NOMO-1 treated with dmso at 0.1 percent for 144 hours (cell line): Measurements from ENCODE around the gene ROR1.

Experiments
- DNase-seq: peaks from one replicate; lab custom pipeline; 2025; ENCODE audit not compliant: unreplicated experiment; lab: John Stamatoyannopoulos, UW

Gene ROR1

DNA sequence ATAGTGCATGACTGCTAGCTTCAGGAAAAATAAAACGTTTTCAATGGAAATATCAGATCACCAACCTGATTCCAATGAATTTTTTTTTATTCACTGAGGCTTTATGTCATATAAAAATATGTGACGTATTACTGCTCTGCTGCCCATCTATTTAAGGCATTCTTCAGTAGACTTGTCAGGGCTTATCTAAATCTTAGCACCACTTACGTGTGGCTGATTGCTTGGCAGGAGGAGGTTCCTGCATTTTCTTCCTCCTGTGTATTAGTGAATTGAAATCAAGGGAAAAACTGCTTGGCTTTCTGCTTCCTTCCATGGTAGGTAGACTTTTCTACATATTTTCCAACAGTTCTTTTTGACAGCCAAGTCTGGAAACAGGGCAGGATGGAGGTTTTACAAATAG, 80.3 kb downstream of the ROR1 start:
- DNase-seq, result no peak

DNA sequence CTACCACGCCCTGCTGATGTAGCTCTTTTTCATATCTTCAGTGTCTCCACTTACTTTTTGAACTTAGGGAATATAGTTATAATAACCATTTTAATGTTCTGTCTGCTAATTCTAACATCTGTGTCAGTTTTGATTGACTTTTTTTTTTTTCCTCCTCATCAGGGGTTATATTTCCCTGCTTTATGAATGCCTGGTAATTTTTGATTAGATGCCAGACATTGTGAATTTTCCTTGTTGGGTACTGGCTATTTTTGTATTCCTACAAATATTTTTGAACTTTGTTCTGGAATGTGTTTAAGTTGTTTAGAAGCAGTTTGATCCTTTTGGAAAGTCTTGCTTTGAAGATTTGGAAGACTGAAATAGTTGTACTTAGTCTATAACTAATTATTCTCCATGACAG, 82.1 kb downstream of the ROR1 start:
- no peak for DNase-seq

DNA sequence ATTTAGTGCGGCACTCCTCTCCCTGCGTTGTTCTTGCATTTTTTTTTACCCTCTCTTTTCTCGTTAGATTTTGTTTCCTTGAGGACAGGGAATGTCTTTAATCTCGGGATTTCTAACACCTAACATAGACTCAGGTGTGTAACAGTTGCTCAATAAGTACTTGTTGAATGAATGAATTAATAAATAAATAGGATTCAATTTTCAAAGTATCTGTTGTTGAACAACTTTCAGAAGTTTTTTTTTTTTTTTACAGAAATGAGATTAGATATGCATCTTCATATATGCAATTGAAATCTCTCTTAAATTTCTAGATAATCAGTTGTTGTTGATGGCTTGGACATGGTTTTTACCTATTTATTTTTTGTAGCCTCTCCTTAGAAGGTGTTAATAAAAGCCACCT, 83.1 kb downstream of the ROR1 start:
- DNase-seq, result no peak

DNA sequence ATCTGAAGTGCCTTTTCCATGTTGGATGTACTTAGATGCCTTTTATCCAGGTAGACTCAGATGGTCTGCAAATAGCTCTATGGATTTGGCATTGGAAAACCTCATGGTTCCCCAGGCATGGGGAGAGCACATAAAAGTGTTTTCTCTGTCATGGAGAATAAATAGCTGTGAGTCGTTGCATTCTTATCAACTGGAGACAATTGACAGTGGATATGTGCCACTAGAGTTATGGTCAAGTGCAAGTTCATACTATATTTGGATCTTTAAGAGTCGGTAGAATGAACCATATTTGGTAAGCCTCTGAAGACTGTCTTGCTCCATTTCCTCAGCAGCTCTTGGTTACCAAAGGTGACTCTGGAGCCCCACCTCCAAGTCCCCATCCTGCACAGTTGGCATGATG, 83.7 kb downstream of the ROR1 start:
- DNase-seq, result no peak

DNA sequence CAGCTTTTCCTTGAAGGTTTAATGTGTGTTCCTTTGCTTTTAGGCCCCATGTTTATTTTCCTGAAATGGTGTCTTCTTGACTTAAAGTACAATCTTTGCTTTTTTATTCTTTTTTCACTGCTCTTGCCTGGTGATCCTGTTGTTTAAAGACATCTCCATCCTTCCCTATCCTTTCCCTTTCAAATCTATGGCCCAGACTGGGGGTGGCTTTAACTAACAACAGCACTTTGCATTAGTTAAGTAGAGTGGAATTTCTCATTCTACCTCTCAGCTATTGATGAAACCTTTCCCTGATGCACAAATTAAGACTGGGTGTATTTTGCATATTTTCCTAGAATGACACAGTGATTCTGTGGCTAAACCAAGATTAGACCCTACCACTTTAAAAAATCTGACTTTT, 84.3 kb downstream of the ROR1 start:
- DNase-seq, result no peak

DNA sequence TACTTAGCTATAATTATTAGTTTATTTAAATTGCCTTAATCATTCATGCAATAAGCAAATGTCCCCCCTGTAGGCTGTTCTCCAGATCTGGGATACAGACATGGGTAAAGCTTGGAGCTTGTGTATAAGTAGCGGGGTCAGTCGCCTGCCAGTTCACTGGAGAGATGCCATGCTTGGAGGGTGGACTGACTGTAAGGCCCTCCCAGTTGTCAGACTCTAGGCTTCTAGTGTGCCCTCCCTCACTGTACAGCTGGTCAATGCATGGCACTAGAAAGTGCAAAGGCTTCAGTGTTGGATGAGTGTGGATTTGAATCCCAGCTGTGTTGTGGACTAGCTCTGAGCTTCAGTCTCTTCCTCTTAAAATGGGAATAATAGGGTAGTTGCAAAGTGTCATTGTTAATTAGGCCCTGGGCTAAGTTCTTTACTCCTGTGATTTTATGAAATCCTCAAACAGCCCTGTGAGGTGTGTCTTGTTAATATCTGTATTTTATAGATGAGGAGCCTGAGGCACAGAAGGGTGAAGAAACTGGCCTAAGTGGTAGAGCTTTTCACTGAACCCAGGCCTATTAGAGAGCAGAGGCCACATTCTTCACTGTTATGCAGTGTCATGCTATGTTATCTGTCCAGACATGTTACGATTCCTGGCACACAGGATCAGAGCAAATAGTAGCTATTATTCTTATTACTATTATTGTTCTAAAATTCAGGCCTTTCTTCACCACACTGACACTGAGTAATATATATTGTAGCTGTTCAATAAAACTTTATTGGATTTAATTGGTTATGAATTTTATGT, 85.9 kb downstream of the ROR1 start:
- no peak for DNase-seq

DNA sequence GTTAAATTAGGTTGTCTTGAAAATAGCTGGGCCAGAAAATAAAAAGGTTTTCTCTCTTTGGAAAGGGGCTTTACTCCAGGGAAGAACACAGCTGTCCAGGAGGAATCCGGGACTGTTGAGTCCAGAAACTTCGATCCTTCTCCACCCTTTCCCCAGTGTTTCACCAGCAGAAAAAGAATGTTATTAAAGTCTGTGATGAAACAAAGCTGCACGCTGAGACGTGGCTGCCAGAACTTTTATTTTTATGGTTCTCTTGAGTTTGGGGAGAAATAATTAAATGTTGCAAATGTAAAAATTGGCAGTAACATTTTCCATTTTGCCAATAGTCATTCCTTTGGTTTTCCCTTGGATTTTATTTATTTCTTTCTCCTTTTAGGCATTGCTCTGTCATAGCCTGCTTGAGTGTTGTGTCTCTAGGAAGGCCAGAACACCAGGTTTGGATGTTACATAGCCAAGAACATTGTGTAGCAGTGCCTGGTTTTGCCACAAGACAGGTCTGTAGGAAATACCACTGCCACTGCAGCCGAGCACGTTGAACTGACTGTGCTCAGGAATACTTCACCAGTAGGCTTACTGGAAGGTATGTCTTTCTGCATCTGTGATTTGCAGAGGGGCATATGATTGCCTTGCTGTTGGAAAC, 87.4 kb downstream of the ROR1 start:
- DNase-seq, result no peak

DNA sequence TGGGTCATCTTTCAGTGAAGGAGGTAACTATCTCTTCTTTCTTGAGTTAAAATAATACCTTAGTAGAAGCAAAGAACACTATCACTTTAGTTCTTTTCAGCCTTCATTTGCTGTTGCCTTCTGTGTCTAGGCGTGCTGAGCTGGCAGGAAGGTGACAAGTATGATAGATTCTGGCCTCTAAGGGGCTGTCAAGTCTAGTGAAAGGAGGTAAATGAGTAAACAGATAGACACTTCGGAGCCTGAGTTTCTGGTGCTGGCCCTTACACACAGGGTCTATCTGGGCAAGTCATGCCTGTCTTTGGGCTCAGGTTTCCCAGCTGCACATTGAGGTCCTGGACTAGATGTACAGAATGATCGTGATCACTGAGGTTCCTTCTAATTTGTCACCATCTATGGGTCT, 89.3 kb downstream of the ROR1 start:
- no peak for DNase-seq

DNA sequence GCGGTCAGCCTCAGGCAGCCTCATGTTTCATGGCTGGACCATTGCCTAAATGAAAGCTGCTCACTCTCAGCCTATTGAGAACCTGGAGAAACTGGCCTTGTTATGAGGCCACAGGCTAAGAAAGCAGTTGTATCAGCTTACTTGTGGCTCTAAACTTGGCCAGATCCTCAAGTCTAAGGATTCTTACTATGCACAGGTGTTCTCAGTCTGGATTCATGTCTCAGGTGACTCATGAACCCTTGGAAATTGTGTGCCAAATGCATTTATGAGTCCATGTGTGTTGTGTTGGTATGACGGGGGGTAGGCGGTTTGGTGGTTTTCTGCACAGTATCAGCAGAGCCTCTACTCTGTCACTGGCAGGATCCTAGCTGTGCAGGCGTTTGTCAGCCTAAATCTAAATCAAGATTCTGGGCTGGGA, 90.4 kb downstream of the ROR1 start:
- DNase-seq, result no peak

DNA sequence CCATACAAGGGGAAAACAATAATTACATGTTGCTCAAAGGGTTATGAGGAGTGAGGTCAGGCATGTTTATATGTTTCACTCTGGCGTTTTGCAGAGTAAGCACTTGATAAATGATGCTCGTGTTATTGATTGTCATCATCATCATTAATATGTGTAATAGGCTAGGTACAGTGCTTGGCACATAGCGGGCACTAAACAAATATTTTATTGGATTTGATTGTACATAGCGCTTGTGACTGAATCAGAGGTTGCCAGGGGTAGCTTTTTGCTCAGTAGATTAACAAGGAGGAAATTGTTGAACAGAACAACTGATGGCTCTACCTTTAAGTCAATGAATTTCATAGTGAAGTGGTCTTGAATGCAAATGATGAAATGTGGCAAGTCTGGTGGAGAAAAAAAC, 91.7 kb downstream of the ROR1 start:
- DNase-seq, result no peak

DNA sequence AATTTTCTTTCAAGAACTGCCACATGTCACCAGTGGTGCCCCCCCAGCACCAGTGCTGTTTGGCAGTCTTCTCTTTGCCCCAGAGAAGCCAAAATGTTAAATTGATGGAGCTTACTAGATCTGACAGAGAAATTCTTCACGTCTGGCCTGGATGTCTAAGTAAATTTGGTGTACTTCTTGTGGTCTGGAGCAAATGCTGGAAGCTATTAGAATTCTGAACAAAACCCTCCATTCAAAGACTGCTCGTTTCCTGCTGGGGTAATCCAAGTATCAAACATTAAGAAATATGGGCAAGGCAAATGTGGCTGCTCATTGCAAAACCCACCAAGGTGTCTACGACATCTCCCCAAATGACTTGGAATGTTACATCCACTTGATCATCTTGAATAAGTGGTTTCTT, 92.3 kb downstream of the ROR1 start:
- no peak for DNase-seq

DNA sequence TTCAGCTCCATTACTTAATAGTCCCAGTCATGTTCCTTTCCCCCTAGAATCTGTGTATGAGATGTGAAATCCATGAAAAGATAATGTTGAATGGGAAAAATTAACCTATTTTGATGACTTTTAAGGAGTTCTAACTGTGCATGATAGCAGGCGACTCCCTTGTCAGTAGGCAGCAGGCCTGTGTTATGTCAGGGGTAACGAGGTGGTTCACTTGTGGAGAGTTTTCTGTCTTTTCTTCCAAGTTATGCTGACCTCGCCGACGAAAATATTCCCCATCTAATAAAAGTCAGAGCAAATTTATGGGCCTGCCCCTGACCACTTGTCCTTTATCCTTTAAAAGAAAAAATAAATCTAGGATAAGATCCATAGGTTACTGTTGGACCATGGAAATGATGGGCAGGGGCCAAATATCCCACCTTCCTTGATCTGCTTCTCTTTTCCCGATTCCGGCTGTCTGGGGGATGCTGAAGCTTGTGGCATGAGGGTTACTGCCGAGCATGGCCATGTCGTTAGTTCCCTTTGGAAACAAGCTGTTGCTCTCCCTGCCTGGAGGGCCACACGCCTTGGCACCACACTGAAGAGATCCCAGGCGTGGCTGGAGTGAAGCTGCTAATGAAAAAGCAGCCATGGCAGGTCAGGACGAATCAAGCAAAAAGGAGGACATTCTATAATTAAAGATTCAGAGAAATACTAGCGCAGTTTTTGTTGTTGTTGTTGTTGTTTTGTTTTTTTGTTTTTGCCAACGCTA, 93.8 kb downstream of the ROR1 start:
- DNase-seq, result no peak

DNA sequence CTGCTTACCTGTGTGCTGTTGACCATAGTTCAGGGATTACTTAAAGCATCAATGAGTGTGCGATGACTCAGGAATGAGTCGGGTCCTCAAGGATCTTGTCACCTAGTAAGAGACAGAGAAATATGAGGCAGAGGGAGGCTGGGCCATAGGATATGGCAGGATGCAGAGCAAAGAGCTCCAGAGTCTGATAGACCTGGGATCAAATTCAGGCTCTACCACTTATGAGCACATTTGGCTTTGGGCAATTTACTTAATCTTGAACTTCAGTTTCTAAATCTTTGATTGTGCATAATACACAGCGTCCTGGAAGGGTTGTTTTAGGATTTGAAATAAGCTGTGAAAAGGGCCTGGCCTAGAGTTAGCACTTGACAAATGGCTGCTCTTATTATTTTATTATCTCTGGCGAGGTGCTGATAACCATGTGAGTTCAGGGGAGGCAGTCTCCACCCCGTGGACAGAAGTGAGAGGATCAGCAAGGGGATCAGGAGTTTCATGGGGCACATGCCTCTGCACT, 94.5 kb downstream of the ROR1 start:
- DNase-seq, result no peak

DNA sequence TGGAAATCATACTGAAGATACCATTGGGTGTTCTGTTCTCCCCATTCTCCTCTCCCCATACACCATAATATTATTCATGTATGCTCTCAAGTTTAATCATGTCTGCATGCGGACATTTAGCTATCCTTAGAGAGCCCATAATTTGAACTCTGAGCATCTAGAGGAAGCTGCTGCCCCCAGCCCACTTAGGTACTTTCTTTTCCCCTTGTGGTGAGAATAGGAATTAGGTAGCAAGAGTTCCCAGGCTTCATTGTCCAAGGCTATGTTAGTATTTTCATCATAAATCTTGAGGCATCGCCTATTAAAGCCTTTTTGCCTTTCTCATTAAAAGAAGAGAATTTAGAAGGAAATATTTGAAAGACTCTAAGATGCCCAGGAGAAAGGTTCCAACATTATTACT, 96.3 kb downstream of the ROR1 start:
- no peak for DNase-seq

DNA sequence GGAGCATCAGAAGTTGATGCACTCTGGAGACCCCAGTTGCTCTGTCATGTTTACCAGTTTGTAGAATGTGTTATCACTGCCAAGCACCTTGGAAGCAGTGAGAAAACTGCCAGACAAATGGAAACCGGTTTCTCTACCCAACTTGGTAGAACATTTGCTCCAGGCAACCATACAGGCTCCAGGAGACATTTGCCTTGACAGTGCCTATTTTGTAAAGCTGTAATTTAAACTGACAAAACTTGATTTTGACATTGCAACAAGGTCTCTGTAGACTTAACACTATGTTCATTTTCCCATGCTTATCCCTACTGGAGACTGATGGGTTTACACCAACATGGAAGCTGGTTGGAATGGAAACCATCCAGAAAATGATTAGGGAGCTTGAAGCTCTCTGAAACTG, 97.6 kb downstream of the ROR1 start:
- DNase-seq, result no peak

DNA sequence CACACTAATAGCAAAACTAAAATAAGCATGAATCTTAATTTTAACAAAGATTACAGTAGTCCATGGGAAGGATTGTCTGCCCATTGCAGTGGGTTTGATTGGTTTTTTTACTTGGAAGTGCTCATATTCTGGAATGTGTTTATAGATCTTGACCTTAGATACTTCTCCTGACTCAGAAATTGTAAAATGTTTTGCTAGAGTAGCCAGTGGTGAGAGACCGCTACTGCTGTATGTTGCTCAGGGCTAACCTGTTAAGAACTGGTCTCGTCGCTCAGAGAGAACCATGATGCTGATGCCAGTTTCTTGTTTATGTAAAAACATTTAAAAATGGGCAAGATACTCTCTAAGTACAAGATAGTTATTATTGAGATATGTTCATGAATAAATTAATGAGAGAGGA, 99.9 kb downstream of the ROR1 start:
- no peak for DNase-seq

DNA sequence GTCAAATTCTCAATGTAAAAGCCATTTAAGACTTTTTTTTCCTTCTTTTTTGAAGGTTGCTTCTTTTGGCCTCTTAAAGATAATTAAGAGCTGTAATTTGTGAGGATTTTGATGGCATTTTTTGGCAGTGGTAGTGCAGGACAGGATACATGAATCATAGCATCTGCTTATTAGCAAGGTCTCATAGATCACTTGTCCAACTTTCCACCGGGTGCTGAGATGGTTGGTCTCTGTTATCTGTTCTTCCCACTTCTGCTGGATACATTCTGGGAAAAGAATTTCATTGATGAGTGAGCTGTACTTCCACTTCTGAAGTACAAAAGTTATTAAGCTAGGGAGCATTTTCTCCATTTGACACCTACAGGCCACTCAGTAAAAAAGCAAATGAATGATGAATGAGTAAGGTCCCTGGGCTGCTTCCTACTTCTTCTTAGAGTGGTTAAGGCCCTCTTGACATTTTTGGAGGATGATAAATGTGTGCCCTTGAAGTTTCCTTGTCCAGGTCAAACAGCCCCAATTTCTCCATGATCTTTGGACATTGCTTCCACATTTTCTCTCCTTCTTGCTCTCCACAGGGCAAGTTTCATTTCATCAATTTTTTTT, 100.6 kb downstream of the ROR1 start:
- no peak for DNase-seq

DNA sequence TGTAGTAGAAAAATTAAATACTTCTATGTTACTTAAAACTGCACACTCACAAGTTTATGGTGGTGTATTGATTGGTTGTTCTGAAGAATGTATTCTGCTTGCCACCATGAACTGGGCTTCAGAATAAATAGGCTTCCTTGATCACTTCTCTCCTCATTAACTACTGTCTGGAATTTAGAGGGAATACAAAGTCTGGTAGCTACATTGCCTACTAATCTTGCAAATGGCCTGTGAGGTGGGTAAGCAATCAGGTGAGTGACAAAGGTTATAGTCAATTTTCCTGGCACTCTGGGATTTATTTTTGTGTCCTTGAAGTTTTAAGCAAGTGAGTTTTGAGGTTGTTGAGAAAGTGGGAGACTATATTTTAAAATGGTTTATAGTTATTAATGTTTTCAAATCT, 101.8 kb downstream of the ROR1 start:
- DNase-seq, result no peak

DNA sequence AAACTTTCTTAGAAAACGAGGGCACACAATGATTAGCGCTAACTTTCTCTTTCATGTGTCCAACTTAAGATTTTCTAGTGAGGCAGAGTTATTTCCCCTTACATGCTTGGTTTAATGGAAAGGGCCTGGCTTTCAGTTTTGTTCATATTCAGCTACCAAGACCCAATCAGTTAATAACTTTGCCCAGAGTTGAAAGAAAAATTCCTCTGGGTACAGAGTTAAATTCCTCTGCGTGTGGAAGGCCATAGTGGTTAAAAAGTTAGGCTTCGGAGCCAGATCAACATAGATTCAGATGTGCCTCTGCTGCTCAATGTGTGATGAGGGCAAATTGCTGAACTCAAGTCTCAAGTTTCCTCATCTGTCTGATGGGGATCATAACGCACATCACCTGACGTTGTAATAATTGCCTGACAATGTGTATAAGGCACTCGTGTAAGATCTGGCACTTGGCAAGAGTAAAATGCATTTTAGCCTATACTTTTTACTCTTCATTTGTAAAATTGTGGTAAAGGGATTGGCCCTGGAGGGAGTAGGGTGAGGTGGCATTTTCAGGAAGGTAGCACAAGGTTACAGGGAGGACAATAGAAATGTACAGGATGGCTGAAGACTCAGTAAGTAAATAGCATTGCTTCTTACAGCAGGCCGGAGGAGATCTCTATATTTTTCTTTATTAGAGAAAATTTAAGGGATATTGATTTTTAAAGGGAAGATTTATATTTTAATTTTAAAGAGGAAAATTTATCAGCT, 103.4 kb downstream of the ROR1 start:
- no peak for DNase-seq

DNA sequence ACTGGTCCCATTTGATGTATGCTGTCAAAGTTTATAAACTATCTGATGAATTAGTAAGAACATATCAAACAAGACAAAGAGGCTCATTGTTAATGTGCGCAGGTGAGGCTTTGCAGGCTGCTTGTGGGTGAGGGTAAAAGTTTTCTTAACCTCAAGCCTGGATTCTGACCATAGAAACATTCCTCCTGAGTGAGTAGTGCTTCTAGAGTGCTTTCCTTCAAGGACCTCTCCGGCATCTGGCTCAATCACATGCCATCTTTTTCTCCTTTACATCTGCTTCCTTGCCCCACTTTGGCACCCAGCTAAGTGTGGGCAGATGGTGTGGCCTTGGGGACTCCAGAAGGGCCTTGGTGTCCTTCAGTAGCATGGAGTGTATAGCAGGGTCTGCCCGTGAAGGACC, 104.0 kb downstream of the ROR1 start:
- no peak for DNase-seq

DNA sequence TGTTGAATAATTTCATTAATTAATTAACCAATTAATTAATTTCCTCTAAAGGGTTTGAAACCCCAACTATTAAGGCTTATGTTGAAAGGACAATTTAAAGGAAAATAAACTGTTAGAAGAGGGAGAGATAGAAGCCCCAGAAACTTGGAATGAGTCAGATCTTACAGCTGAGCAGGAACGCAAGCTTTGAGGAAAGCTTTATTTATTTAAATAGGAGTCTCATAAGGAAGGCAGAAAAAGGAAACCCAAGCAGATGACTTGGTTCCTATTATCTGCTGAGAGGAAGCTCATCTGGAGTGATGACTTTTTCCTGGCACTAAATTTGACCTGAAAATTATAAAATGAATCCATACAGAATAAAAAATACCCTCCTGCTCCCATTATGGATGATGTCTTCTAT, 105.1 kb downstream of the ROR1 start:
- DNase-seq, result no peak
